DND-41 (cell line): ENCODE data around the gene EYS.

Experiments used
- EZH2 ChIP-seq: IDR thresholded peaks from 3 replicates; pipeline ENCODE4 v1.6.1; 2012; ENCODE audit warnings: borderline replicate concordance, low read depth, mild to moderate bottlenecking, moderate library complexity, low read length, inconsistent platforms; ENCODE audit not compliant: severe bottlenecking
- TF ChIP-seq, protein P1 (sequence below): IDR thresholded peaks from 2 replicates; pipeline ENCODE4 v1.5.1; 2012; ENCODE audit warnings: borderline replicate concordance, low read length, moderate library complexity, mild to moderate bottlenecking; ENCODE audit not compliant: poor library complexity, severe bottlenecking; ENCODE audit errors: extremely low read depth

DNA sequence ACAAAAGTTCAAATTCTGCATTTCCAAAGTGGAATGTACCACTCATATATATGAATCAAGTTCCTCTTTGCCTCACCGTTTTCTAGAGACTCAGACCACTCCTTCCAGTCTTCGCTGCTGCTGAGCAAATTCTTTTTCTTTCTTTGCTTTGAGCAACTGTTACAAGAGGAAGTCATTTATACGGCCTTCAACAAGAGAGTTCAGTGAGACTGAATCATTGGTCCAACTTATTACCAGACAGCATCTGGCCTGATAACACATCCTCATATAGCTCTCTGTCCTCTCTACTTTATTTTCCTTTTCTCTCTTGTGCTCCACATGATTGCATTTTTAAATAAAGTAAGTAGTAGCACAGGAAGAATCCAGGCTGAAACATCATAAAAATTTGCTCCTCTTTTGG lies 1418.7 kb downstream of the EYS start:
- TF ChIP-seq, protein P1, sequence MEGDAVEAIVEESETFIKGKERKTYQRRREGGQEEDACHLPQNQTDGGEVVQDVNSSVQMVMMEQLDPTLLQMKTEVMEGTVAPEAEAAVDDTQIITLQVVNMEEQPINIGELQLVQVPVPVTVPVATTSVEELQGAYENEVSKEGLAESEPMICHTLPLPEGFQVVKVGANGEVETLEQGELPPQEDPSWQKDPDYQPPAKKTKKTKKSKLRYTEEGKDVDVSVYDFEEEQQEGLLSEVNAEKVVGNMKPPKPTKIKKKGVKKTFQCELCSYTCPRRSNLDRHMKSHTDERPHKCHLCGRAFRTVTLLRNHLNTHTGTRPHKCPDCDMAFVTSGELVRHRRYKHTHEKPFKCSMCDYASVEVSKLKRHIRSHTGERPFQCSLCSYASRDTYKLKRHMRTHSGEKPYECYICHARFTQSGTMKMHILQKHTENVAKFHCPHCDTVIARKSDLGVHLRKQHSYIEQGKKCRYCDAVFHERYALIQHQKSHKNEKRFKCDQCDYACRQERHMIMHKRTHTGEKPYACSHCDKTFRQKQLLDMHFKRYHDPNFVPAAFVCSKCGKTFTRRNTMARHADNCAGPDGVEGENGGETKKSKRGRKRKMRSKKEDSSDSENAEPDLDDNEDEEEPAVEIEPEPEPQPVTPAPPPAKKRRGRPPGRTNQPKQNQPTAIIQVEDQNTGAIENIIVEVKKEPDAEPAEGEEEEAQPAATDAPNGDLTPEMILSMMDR: no peak
- no peak for TF ChIP-seq EZH2
